ENCODE measurements around the gene FOXJ1. TPM values are rescaled to one million over a fixed set of nuclear protein-coding genes. Genes with fewer than 3 reads are reported as not detected.

FOXJ1 gene
- total and polyA plus RNA-seq, 2 experiments from 2014 or later: 1.1 to 1.6 TPM

DNA sequence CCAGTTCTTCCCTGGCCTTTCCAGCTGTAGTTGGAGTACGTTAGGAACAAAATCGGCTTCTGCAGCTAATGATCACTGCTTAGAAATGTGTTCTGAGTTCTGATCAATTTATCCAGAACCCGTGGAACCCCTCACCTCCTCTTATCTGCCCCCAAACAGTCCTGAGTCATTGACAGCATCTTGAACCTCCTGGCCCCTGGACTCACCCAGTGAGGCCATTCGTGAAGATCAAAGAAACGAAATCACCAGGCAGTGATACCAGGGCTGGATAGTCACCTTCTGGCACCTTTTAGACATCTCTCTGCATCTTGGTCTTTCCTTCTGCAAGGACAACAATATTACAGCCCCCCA, 20.4 kb downstream of the FOXJ1 start:
- Histone ChIP-seq H4K20me1 (ENCODE audit: insufficient read depth, poor library complexity, severe bottlenecking) (no peaks in the 10 kb centered on the region), H3K4me2 (no peak overlapping the region), H3K79me2 (no peaks in the 10 kb centered on the region), H3K4me3 (no peak overlapping the region), H3K4me1 (ENCODE audit: insufficient read depth) (peaks cover 3% of the 10 kb centered on the region), H3K9me3 (ENCODE audit: low read depth) (no peaks in the 10 kb centered on the region), H3K9me2 (replicated peaks; ENCODE audit: insufficient read depth) (no peaks in the 10 kb centered on the region), H3K36me3 (replicated peaks; ENCODE audit: insufficient read depth, low read depth) (no peaks in the 10 kb centered on the region), H3K27ac (no peak overlapping the region), H3K27me3 (no peaks in the 10 kb centered on the region), H2AFZ (no peak overlapping the region)
- DNase-seq (ENCODE audit: low spot score): no peak
- WGBS (ENCODE audit: low lambda C conversion rate, missing lambda C conversion rate): 84% methylated on average over 5 of the region's 5 CpGs
- TF ChIP-seq EZH2 (IDR thresholded peaks at IDR 0.05; ENCODE audit: borderline replicate concordance) (no peak), EZH2phosphoT487 (IDR thresholded peaks at IDR 0.05; ENCODE audit: low read depth, severe bottlenecking, unreplicated experiment) (no peak)
- TF ChIP-seq, protein P1, sequence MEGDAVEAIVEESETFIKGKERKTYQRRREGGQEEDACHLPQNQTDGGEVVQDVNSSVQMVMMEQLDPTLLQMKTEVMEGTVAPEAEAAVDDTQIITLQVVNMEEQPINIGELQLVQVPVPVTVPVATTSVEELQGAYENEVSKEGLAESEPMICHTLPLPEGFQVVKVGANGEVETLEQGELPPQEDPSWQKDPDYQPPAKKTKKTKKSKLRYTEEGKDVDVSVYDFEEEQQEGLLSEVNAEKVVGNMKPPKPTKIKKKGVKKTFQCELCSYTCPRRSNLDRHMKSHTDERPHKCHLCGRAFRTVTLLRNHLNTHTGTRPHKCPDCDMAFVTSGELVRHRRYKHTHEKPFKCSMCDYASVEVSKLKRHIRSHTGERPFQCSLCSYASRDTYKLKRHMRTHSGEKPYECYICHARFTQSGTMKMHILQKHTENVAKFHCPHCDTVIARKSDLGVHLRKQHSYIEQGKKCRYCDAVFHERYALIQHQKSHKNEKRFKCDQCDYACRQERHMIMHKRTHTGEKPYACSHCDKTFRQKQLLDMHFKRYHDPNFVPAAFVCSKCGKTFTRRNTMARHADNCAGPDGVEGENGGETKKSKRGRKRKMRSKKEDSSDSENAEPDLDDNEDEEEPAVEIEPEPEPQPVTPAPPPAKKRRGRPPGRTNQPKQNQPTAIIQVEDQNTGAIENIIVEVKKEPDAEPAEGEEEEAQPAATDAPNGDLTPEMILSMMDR (IDR thresholded peaks at IDR 0.05; ENCODE audit: poor library complexity): no peak

DNA sequence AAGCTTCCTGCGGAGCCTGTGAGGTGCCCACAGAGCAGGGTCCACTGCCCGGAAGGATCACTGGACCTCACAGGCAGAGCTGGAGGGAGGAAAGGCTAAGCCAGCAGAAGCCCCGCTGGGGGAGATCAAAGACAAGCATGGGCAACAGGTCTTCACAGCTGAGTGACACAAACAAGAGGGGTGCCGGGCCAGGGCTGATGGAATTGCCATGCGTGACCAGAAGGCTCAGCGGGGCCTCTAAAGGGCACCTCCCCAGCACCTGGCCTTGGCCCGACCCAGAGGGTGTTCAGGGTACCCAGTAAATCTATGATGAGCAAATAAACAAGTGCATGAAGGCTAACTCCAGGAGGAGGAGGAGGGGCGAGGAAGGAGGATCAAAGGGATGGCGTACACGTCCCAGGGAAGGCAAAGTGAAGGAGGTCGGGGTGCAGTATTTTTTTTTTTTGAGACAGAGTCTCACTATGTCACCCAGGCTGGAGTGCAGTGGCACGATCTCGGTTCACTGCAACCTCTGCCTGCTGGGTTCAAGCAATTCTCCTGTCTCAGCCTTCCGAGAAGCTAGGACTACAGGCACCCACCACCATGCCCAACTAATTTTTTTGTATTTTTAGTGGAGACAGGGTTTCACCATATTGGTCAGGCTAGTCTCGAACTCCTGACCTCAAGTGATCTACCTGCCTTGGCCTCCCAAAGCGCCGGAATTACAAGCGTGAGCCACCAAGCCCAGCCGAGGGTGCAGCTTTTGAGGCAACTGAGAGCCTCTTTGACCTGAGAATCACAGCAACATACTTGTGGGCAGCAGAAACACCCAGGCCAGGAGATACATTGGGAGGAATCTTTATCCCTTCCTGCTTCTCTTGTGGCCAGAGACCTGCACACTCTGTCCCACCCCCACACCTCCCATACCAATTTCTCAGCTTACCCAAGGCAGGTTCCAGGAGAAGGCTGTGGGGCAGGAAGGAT, 21.4 kb downstream of the FOXJ1 start:
- DNase-seq (ENCODE audit: low spot score): no peak
- Histone ChIP-seq H3K79me2 (no peaks in the 10 kb centered on the region), H3K4me3 (no peak overlapping the region), H3K27ac (no peak overlapping the region), H3K36me3 (replicated peaks; ENCODE audit: insufficient read depth, low read depth) (no peaks in the 10 kb centered on the region), H4K20me1 (ENCODE audit: insufficient read depth, poor library complexity, severe bottlenecking) (no peaks in the 10 kb centered on the region), H3K9me3 (ENCODE audit: low read depth) (no peaks in the 10 kb centered on the region), H3K4me1 (ENCODE audit: insufficient read depth) (peaks cover 3% of the 10 kb centered on the region), H3K4me2 (no peak overlapping the region), H3K27me3 (no peaks in the 10 kb centered on the region), H2AFZ (no peak overlapping the region), H3K9me2 (replicated peaks; ENCODE audit: insufficient read depth) (no peaks in the 10 kb centered on the region)
- TF ChIP-seq EZH2 (IDR thresholded peaks at IDR 0.05; ENCODE audit: borderline replicate concordance) (no peak), EZH2phosphoT487 (IDR thresholded peaks at IDR 0.05; ENCODE audit: low read depth, severe bottlenecking, unreplicated experiment) (no peak)
- TF ChIP-seq, protein P1 (IDR thresholded peaks at IDR 0.05; ENCODE audit: poor library complexity): no peak
- WGBS (ENCODE audit: low lambda C conversion rate, missing lambda C conversion rate): 75% methylated on average over 19 of the region's 19 CpGs

GRCh38 chr17:76115138-76115754, 25.8 kb downstream of the FOXJ1 start:
- no peaks in the 10 kb centered on the region for H3K36me3 ChIP-seq (replicated peaks; ENCODE audit: insufficient read depth, low read depth)
- 93% methylated on average over 7 of the region's 7 CpGs for WGBS (ENCODE audit: low lambda C conversion rate, missing lambda C conversion rate)
- no peaks in the 10 kb centered on the region for H3K9me2 ChIP-seq (replicated peaks; ENCODE audit: insufficient read depth)
- no peaks in the 10 kb centered on the region for H3K9me3 ChIP-seq (ENCODE audit: low read depth)
- no peak for DNase-seq (ENCODE audit: low spot score)
- H2AFZ ChIP-seq: no peak overlapping the region
- no peaks in the 10 kb centered on the region for H3K27me3 ChIP-seq
- no peak overlapping the region for H3K4me3 ChIP-seq
- H3K27ac ChIP-seq: no peak overlapping the region
- no peaks in the 10 kb centered on the region for H3K4me1 ChIP-seq (ENCODE audit: insufficient read depth)
- no peak for TF ChIP-seq EZH2phosphoT487 (IDR thresholded peaks at IDR 0.05; ENCODE audit: low read depth, severe bottlenecking, unreplicated experiment)
- no peak for TF ChIP-seq EZH2 (IDR thresholded peaks at IDR 0.05; ENCODE audit: borderline replicate concordance)
- TF ChIP-seq, protein P1 (IDR thresholded peaks at IDR 0.05; ENCODE audit: poor library complexity): no peak
- H4K20me1 ChIP-seq (ENCODE audit: insufficient read depth, poor library complexity, severe bottlenecking): no peaks in the 10 kb centered on the region
- H3K79me2 ChIP-seq: no peaks in the 10 kb centered on the region
- no peak overlapping the region for H3K4me2 ChIP-seq
